Upper lobe of left lung (tissue), 6 donors: ENCODE results near the gene AP1B1. TPM values are rescaled to one million over a fixed set of nuclear protein-coding genes. Genes with fewer than 3 reads are reported as not detected.

Experiments
- ATAC-seq, 2 donors: fragments of 200-7000 bp; cut with Tn5 transposase; one replicate each; pipeline ENCODE4 v1.9.1; 2022; ENCODE audit warnings: mild to moderate bottlenecking in 2 of 2, moderate library complexity in 2 of 2; ENCODE audit not compliant: low FRiP score in 2 of 2
- DNase-seq, 2 donors: peaks; one replicate each; pipeline ENCODE4 v3.0.0-alpha.2; 2019 to 2020
- H3K27ac ChIP-seq, 4 donors: fragments of 200-600 bp; sonication (generic); one replicate each; pipeline ENCODE4 v1.5.1; 2016 to 2019
- H3K27me3 ChIP-seq, 4 donors: fragments of 200-600 bp; sonication (generic); one replicate each; pipeline ENCODE4 v1.5.1; 2017 to 2019
- H3K36me3 ChIP-seq, 4 donors: fragments of 200-600 bp; sonication (generic); one replicate each; pipeline ENCODE4 v1.5.1; 2016 to 2019
- H3K4me1 ChIP-seq, 4 donors: fragments of 200-600 bp; sonication (generic); one replicate each; pipeline ENCODE4 v1.5.1; 2018 to 2019
- H3K4me3 ChIP-seq, 4 donors: fragments of 200-600 bp; sonication (generic); one replicate each; pipeline ENCODE4 v1.5.1; 2017 to 2019; ENCODE audit warnings: mild to moderate bottlenecking in 2 of 4, moderate library complexity in 1 of 4
- H3K9me3 ChIP-seq, 4 donors: fragments of 200-600 bp; sonication (generic); one replicate each; pipeline ENCODE4 v1.5.1; 2018 to 2019
- CTCF ChIP-seq, 6 experiments: fragments of 450-650 bp in 4 of 6; fragments of 200-600 bp in 2 of 6; sonication (generic) in 2 of 6; IDR thresholded peaks; one replicate each; pipeline ENCODE4 v1.5.1; 2016 to 2019; ENCODE audit warnings: antibody characterized with exemption in 6 of 6
- EP300 ChIP-seq, 4 donors: sonication (generic); formaldehyde crosslinking; IDR thresholded peaks; one replicate each; pipeline ENCODE4 v1.5.1; 2017; ENCODE audit warnings: antibody characterized with exemption in 4 of 4, control low read depth in 2 of 4
- POLR2A ChIP-seq, 4 donors: fragments of 450-650 bp; IDR thresholded peaks; one replicate each; pipeline ENCODE4 v1.5.1; 2016 to 2017; ENCODE audit warnings: antibody characterized with exemption in 4 of 4, mild to moderate bottlenecking in 2 of 4
- POLR2AphosphoS5 ChIP-seq, 2 donors: sonication (generic); formaldehyde crosslinking; IDR thresholded peaks; one replicate each; pipeline ENCODE4 v1.5.1; 2017; ENCODE audit warnings: antibody characterized with exemption in 2 of 2
- WGBS, 2 donors: methylation state at CpG; one replicate each; pipeline ENCODE4 v1.1.5; 2017 to 2018; 5-methylcytosine and 5-hydroxymethylcytosine counted together
- total RNA-seq, 6 donors: library from RNA; depleted of rRNA in 4 of 6; stranded (reverse); fragments of >200 nt in 4 of 6; gene quantifications; one replicate each; pipeline versions ENCODE4 v1.1.0 to v1.2.1, GENCODE V29; 2016 to 2021
- donor health status: DM: no; HTN: no; CAD: no; lungs with moderate emphysema.
- donor health status: DM: no; HTN: yes; CAD: no; lungs with severe emphysema.

AP1B1 gene
- total RNA-seq, 6 donors from 2014 or later: 44.7 to 162 (median 80.7) TPM

GRCh38 chr22:29310863-29311339 lies 77.5 kb downstream of the AP1B1 start:
- Histone ChIP-seq H3K4me3 (peak overlapping the region in 1 of 4 donors; percentile 26), H3K4me1 (peaks cover 74 to 90% (median 80%) of the 10 kb centered on the region in 4 donors), H3K27ac (peak overlapping the region; percentile 65 to 90 (median 85)), H3K27me3 (peaks cover 0 to 27% (median 17%) of the 10 kb centered on the region in 4 donors), H3K36me3 (no peaks in the 10 kb centered on the region), H3K9me3 (no peaks in the 10 kb centered on the region)
- ATAC-seq (peak; percentile 87 to 89), DNase-seq (peak; percentile 95 to 96)
- peak; percentile 77 for TF ChIP-seq POLR2AphosphoS5 (IDR thresholded peaks at IDR 0.05)
- no peak for TF ChIP-seq CTCF (IDR thresholded peaks at IDR 0.05)
- TF ChIP-seq POLR2A (IDR thresholded peaks at IDR 0.05): no peak
- peak in 2 of 4 donors; percentile 18 to 57 for TF ChIP-seq EP300 (IDR thresholded peaks at IDR 0.05)
- 4% methylated on average over 16 of the region's 18 CpGs; no CpG with 5 or more reads in 1 of the 2 donors for WGBS, 2 donors

DNA sequence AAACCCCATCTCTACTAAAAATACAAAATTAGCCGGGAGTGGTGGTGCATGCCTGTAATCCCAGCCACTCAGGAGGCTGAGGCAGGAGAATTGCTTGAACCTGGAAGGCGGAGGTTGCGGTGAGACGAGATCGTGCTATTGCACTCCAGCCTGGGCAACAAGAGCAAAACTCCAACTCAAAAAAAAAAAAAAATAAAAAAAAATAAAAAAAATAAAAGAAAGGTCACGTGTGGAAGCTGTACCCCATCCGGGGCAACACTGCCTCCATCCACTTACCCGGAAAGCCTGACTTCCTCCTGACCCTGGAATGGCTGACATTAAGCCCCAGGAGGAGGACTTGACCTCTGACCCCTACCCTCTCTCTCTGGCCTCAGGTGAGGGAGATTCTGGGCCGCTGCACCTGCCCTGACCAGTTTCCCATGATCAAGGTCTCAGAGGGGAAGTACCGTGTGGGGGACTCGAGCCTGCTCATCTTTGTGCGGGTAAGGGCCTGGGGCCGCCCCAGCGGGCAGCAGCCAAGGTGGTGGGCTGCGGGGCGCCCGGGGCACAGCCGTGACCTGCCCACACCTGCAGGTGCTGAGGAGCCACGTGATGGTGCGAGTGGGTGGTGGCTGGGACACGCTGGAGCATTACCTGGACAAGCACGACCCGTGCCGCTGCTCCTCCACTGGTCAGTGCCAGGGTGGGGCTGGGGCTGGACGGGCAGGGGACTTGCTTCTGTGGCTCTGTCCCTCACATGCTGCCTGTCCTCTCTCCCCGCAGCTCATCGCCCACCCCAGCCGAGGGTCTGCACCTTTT lies 78.1 kb downstream of the AP1B1 start:
- DNase-seq (peak in 1 of 2 donors; percentile 87), ATAC-seq (peak in 1 of 2 donors; percentile 0)

GRCh38 chr22:29309332-29310064 lies 78.9 kb downstream of the AP1B1 start:
- H3K4me1 ChIP-seq: peaks cover 62 to 81% (median 68%) of the 10 kb centered on the region in 4 donors
- DNase-seq: peak; percentile 52 to 82
- H3K27me3 ChIP-seq: peaks cover 0 to 13% (median 5%) of the 10 kb centered on the region in 4 donors
- peak overlapping the region; percentile 63 to 90 (median 83) for H3K27ac ChIP-seq
- TF ChIP-seq EP300 (IDR thresholded peaks at IDR 0.05) (peak in 1 of 4 donors; percentile 40), POLR2AphosphoS5 (IDR thresholded peaks at IDR 0.05) (peak in 1 of 2 donors; percentile 55), POLR2A (IDR thresholded peaks at IDR 0.05) (no peak), CTCF (IDR thresholded peaks at IDR 0.05) (no peak)
- no peaks in the 10 kb centered on the region for H3K9me3 ChIP-seq
- peak overlapping the region in 2 of 4 donors; percentile 67 to 79 for H3K4me3 ChIP-seq
- ATAC-seq: no peak
- no peaks in the 10 kb centered on the region for H3K36me3 ChIP-seq
- 85 to 87% methylated on average over 13 to 15 of the region's 21 CpGs for WGBS, 2 donors

More for the DNA sequence above, 78.1 kb downstream of the AP1B1 start:
- H3K4me1 ChIP-seq: peaks cover 69 to 89% (median 75%) of the 10 kb centered on the region in 4 donors
- H3K9me3 ChIP-seq: no peaks in the 10 kb centered on the region
- no peaks in the 10 kb centered on the region for H3K36me3 ChIP-seq
- H3K4me3 ChIP-seq: peak overlapping the region in 1 of 4 donors; percentile 26
- peak overlapping the region; percentile 63 to 90 (median 85) for H3K27ac ChIP-seq
- H3K27me3 ChIP-seq: peaks cover 0 to 20% (median 11%) of the 10 kb centered on the region in 4 donors
- 78 to 80% methylated on average over 21 to 27 of the region's 28 CpGs for WGBS, 2 donors
- TF ChIP-seq POLR2AphosphoS5 (IDR thresholded peaks at IDR 0.05) (no peak), POLR2A (IDR thresholded peaks at IDR 0.05) (no peak)

DNA sequence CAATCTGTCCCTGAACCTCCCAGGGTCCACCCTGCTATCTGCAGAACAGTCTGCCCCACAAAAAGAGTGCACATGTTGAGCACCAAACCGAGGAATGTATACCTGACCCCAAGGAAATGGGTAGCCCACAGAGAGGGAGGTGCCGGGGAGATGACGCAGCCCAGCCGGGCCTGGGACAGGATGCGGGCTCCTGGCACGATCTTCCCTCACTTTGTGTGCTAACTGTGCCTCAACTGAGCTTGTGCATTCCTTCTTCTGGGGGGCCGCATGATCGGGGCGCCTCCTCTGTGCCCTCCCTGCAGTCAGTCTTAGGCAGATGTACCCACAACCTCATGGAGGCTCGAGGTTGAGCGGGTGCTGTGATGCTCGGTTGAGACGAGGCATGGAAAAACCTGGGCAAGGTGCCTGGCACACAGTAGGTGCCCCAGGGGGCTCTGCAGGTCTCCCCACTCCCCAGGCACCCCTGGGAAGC lies 79.5 kb downstream of the AP1B1 start:
- DNase-seq: no peak
- Histone ChIP-seq H3K4me1 (peaks cover 55 to 74% (median 62%) of the 10 kb centered on the region in 4 donors), H3K4me3 (peak overlapping the region in 3 of 4 donors; percentile 67 to 79 (median 75)), H3K36me3 (no peaks in the 10 kb centered on the region), H3K9me3 (no peaks in the 10 kb centered on the region), H3K27me3 (peaks cover 0 to 8% (median 3%) of the 10 kb centered on the region in 4 donors), H3K27ac (peak overlapping the region; percentile 63 to 90 (median 83))
- no peak for ATAC-seq
- TF ChIP-seq POLR2A (IDR thresholded peaks at IDR 0.05): no peak
- TF ChIP-seq CTCF (IDR thresholded peaks at IDR 0.05): no peak
- TF ChIP-seq EP300 (IDR thresholded peaks at IDR 0.05): no peak
- TF ChIP-seq POLR2AphosphoS5 (IDR thresholded peaks at IDR 0.05): no peak
- WGBS, 2 donors: 59 to 62% methylated on average over 13 of the region's 13 CpGs
